C4-2B (cell line): ENCODE results near the gene FUT6.

ENCODE experiments used
- H3K27ac ChIP-seq: fragments of 450-650 bp; 2 replicates; pipeline ENCODE4 v1.5.1; 2017
- CTCF ChIP-seq: fragments of 450-650 bp; conservative IDR thresholded peaks from 2 replicates; pipeline ENCODE4 v1.5.1; 2017; ENCODE audit warnings: mild to moderate bottlenecking
- ZFX ChIP-seq: fragments of 450-650 bp; IDR thresholded peaks from 2 replicates; pipeline ENCODE4 v1.6.1; 2017

The FUT6 gene

GRCh38 chr19:5799247-5800241 lies 40.0 kb downstream of the FUT6 start:
- H3K27ac ChIP-seq, result no peak overlapping the region
- no peak for TF ChIP-seq CTCF
- TF ChIP-seq ZFX, result no peak

GRCh38 chr19:5798244-5798643 lies 41.3 kb downstream of the FUT6 start:
- H3K27ac ChIP-seq, result no peak overlapping the region
- TF ChIP-seq ZFX, result no peak
- TF ChIP-seq CTCF, result no peak

GRCh38 chr19:5795382-5795919 lies 44.1 kb downstream of the FUT6 start:
- no peak overlapping the region for H3K27ac ChIP-seq
- TF ChIP-seq ZFX (no peak), CTCF (no peak)

- H3K27ac ChIP-seq, result no peak overlapping the region
- TF ChIP-seq CTCF (no peak), ZFX (no peak)
Measured at GRCh38 chr19:5793188-5793587, 46.3 kb downstream of the FUT6 start.

- TF ChIP-seq CTCF (no peak), ZFX (no peak)
Measured at GRCh38 chr19:5792224-5792623, 47.3 kb downstream of the FUT6 start.

GRCh38 chr19:5790559-5791520 lies 48.7 kb downstream of the FUT6 start, which contains the start of gene DUS3L:
TSS of gene DUS3L (minus strand) at chr19:5791163. CDS start at chr19:5791141, 22 bp downstream.
- no peak for TF ChIP-seq CTCF
- TF ChIP-seq ZFX, result peak; percentile 46; the same call in 1 of the 2 replicates
- peak within 1 kb of the TSS; percentile 92 for H3K27ac ChIP-seq

More at GRCh38 chr19:5792224-5792623, 47.3 kb downstream of the FUT6 start:
- H3K27ac ChIP-seq, result no peak overlapping the region
